GM23248 (cell line): ENCODE results near the gene ZBTB4. TPM values are rescaled to one million over a fixed set of nuclear protein-coding genes. Genes with fewer than 3 reads are reported as not detected.

Experiments
- DNase-seq: peaks from one replicate; pipeline ENCODE4 v3.0.0-alpha.2; 2015
- H2AFZ ChIP-seq: fragments of 200-600 bp; sonication (generic); 2 replicates; pipeline ENCODE4 v1.6.1; 2016; ENCODE audit warnings: antibody characterized with exemption
- H3F3A ChIP-seq: fragments of 200-600 bp; sonication (generic); 2 replicates; pipeline ENCODE4 v1.6.1; 2016; ENCODE audit warnings: mild to moderate bottlenecking, antibody characterized with exemption, mixed run types; ENCODE audit not compliant: insufficient read depth
- H3K27ac ChIP-seq: fragments of 200-600 bp; sonication (generic); 2 replicates; pipeline ENCODE4 v1.5.1; 2016; ENCODE audit warnings: mild to moderate bottlenecking
- H3K27me3 ChIP-seq: fragments of 200-600 bp; sonication (generic); replicated peaks from 2 replicates; pipeline ENCODE4 v1.6.1; 2016; ENCODE audit warnings: mild to moderate bottlenecking; ENCODE audit not compliant: insufficient read depth
- H3K36me3 ChIP-seq: fragments of 200-600 bp; sonication (generic); 2 replicates; pipeline ENCODE4 v1.6.1; 2016; ENCODE audit warnings: low read depth, mild to moderate bottlenecking
- H3K4me1 ChIP-seq: fragments of 200-600 bp; sonication (generic); 2 replicates; pipeline ENCODE4 v1.6.1; 2016; ENCODE audit warnings: mild to moderate bottlenecking; ENCODE audit not compliant: insufficient read depth
- H3K4me2 ChIP-seq: fragments of 200-600 bp; sonication (generic); one replicate; pipeline ENCODE4 v1.6.1; 2016; ENCODE audit warnings: mild to moderate bottlenecking; ENCODE audit not compliant: unreplicated experiment
- H3K4me3 ChIP-seq: fragments of 200-600 bp; sonication (generic); 2 replicates; pipeline ENCODE4 v1.5.1; 2016; ENCODE audit warnings: mild to moderate bottlenecking
- H3K79me2 ChIP-seq: fragments of 200-600 bp; sonication (generic); 2 replicates; pipeline ENCODE4 v1.6.1; 2016; ENCODE audit warnings: mild to moderate bottlenecking; ENCODE audit not compliant: insufficient read depth
- H3K9ac ChIP-seq: fragments of 200-600 bp; sonication (generic); 2 replicates; pipeline ENCODE4 v1.6.1; 2016; ENCODE audit warnings: mild to moderate bottlenecking
- H3K9me2 ChIP-seq: fragments of 200-600 bp; sonication (generic); 2 replicates; pipeline ENCODE4 v1.6.1; 2016; ENCODE audit warnings: mixed run types, mild to moderate bottlenecking, moderate library complexity; ENCODE audit not compliant: insufficient read depth
- H3K9me3 ChIP-seq: fragments of 200-600 bp; sonication (generic); one replicate; pipeline ENCODE4 v1.6.1; 2017; ENCODE audit warnings: low read depth
- H4K20me1 ChIP-seq: fragments of 200-600 bp; sonication (generic); 2 replicates; pipeline ENCODE4 v1.6.0; 2016; ENCODE audit not compliant: insufficient read depth
- EZH2 ChIP-seq: fragments of 200-600 bp; sonication (generic); IDR thresholded peaks from 2 replicates; pipeline ENCODE4 v1.6.1; 2018; ENCODE audit warnings: antibody characterized with exemption, mild to moderate bottlenecking; ENCODE audit not compliant: insufficient read depth, poor library complexity, severe bottlenecking
- EZH2phosphoT487 ChIP-seq: fragments of 200-600 bp; sonication (generic); IDR thresholded peaks from 2 replicates; pipeline ENCODE4 v1.6.1; 2018; ENCODE audit warnings: antibody characterized with exemption, moderate library complexity, mild to moderate bottlenecking, low read depth; ENCODE audit not compliant: insufficient read depth
- WGBS, 2 experiments: methylation state at CpG; one replicate each; pipeline ENCODE4 v1.1.6; 2015 to 2017; ENCODE audit warnings: low lambda C conversion rate in 2 of 2, low coverage in 1 of 2; ENCODE audit errors: missing lambda C conversion rate in 2 of 2; 5-methylcytosine and 5-hydroxymethylcytosine counted together
- in situ Hi-C: fragments of 300-500 bp; cut with MboI; formaldehyde crosslinking; loops from 2 replicates; pipeline ENCODE4 v1.15.0; 2020
- polyA plus RNA-seq: library from polyadenylated mRNA; unstranded; fragments of >200 nt; fragmentation: Nextera tagmentation; extraction: Ambion mirVana; gene quantifications from 2 replicates; pipeline ENCODE4 v1.2.1, GENCODE V29; 2016
- total RNA-seq: library from RNA; depleted of rRNA; stranded (reverse); fragments of >200 nt; shearing (Covaris generic); gene quantifications from 2 replicates; pipeline ENCODE4 v1.2.3, GENCODE V29; 2014

The ZBTB4 gene
- total and polyA plus RNA-seq, 2 experiments from 2014 or later: 17.7 to 32.9 TPM

DNA sequence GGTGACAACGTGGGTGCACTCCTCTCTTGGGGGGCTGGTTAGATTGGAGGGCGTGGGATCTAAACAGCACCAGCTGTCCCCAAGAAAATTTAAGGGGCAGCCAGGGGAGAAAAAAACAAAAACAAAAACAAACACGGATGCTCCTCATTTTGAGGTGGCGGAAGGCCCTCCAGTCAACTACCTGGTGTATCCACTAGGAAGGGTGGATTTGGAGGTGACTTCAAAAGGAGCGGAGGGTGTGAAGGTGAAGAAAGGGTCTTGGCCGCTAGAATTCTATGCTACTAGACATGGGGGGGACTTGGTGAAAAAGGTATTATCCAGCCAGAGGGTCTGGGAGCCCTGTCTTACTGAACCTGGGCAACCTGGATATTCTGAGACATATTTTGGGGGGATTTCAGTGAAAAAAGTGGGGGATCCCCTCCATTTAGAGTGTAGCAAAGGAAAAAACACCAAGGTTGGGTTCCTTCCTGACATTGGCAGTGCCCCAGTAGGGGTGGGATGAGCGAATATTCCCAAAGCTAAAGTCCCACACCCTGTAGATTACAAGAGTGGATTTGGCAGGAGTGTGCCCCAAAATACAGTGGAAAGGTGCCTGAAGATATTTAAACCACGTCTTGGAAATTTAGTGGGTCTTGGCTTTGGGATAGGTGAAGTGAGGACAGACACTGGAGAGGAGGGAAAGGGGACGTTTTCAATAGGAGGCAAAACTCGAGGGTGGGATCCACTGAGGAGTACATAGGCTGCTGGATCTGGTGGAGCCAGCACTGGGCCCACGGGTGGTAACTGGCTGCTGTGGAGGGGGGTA lies 40.6 kb downstream of the ZBTB4 start:
- DNase-seq: no peak
- in situ Hi-C loops: no loop called here
- H3K27ac ChIP-seq: no peak overlapping the region

DNA sequence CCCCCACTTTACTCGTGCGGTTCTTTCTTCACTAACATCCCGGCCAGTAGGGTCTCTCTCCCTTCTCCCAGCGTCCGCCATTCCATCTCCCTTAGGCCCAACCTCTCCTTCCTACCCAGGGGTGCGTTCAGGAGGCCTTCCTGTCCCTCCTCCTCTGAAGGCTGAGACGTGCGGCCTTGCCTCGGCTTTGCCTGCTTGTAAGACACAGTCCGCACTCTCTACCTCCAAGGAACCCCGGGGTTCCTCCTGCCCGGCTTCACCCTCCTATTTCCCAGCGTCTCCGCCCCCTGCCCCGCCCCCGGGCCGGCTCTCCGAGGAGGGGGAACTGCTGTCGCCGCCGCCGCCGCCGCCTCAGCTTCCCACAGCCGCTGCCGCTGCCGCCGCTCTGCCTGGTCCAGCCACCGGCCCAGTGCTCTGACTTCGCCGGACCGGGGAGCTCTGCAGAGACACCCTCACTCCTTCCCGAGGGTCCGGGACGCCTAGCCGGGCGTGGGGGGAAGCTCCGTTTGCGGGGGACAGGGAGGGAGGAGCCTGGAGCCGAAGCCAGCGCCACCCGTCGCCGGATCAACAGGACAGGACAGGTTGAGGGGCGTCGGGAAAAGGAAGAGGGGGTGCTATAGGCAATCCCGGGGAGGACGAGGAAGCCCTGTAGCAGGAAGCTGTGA lies 41.3 kb downstream of the ZBTB4 start:
- peak overlapping the region; percentile 25 for H3K4me2 ChIP-seq
- no peak overlapping the region for H2AFZ ChIP-seq
- H3K9ac ChIP-seq: no peak overlapping the region

More for the DNA sequence above, 40.6 kb downstream of the ZBTB4 start:
- no peaks in the 10 kb centered on the region for H4K20me1 ChIP-seq
- H3K4me2 ChIP-seq: no peak overlapping the region
- no peaks in the 10 kb centered on the region for H3K9me2 ChIP-seq
- no peak overlapping the region for H3K9ac ChIP-seq
- no peak overlapping the region for H2AFZ ChIP-seq
- no peaks in the 10 kb centered on the region for H3K36me3 ChIP-seq
- TF ChIP-seq EZH2: peak; percentile 67
- no peak for TF ChIP-seq EZH2phosphoT487
- 52 to 57% methylated on average over 11 of the region's 11 CpGs for WGBS, 2 experiments
- H3K4me1 ChIP-seq: peaks cover 12% of the 10 kb centered on the region
- H3K9me3 ChIP-seq: no peaks in the 10 kb centered on the region
- H3F3A ChIP-seq: peaks cover 4% of the 10 kb centered on the region; the same call in 1 of the 2 replicates
- no peak overlapping the region for H3K4me3 ChIP-seq
- H3K79me2 ChIP-seq: no peaks in the 10 kb centered on the region
- peaks cover 32% of the 10 kb centered on the region; the same call in 1 of the 2 replicates for H3K27me3 ChIP-seq

DNA sequence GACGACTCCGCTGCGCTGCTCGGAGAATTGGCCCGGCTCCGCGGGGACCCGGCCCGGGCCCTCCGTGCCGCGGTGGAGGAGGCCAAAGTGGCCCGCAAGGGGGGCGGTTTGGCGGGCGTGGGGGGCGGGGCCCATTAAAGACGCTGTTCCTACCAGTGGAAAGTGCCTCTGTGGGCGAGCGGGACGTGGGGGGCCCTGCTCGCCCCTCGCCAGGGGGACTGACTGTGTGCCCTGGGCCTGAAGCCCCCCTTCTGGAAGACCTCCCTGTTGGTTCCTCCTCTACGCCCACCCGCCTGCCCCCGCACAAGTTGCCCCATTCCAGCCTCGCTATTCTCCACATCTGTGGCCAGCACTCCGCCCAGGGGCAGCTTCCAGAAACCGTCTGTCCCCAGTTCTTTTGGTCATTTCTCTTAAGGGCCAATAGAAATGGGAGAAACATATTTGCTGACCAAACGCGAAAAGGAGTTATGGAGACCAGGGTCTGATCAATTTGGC lies 42.0 kb downstream of the ZBTB4 start:
- Histone ChIP-seq H3K4me3 (peak overlapping the region; percentile 79), H4K20me1 (no peaks in the 10 kb centered on the region), H3K9me3 (no peaks in the 10 kb centered on the region), H3K4me1 (peaks cover 11% of the 10 kb centered on the region), H3F3A (no peaks in the 10 kb centered on the region), H3K9me2 (no peaks in the 10 kb centered on the region), H3K4me2 (peak overlapping the region; percentile 48), H3K27ac (no peak overlapping the region), H2AFZ (no peak overlapping the region; the same call in none of the 2 replicates), H3K9ac (no peak overlapping the region), H3K36me3 (no peaks in the 10 kb centered on the region), H3K27me3 (peaks cover 32% of the 10 kb centered on the region; the same call in 1 of the 2 replicates), H3K79me2 (no peaks in the 10 kb centered on the region)
- no peak for TF ChIP-seq EZH2
- TF ChIP-seq EZH2phosphoT487: no peak
- in situ Hi-C loops: no loop called here
- no peak for DNase-seq
- 14 to 19% methylated on average over 17 to 22 of the region's 31 CpGs for WGBS, 2 experiments

More for the DNA sequence above, 41.3 kb downstream of the ZBTB4 start:
- H3K9me3 ChIP-seq: no peaks in the 10 kb centered on the region
- peaks cover 11% of the 10 kb centered on the region for H3K4me1 ChIP-seq
- no peaks in the 10 kb centered on the region for H3K9me2 ChIP-seq
- in situ Hi-C loops: no loop called here
- DNase-seq: peak; percentile 40
- no peaks in the 10 kb centered on the region for H3F3A ChIP-seq
- no peaks in the 10 kb centered on the region for H3K36me3 ChIP-seq
- H3K4me3 ChIP-seq: no peak overlapping the region
- H4K20me1 ChIP-seq: no peaks in the 10 kb centered on the region
- WGBS, 2 experiments: 12 to 20% methylated on average over 25 to 46 of the region's 48 CpGs
- H3K79me2 ChIP-seq: no peaks in the 10 kb centered on the region
- peaks cover 32% of the 10 kb centered on the region; the same call in 1 of the 2 replicates for H3K27me3 ChIP-seq
- H3K27ac ChIP-seq: no peak overlapping the region
- no peak; the same call in 1 of the 2 replicates for TF ChIP-seq EZH2phosphoT487
- no peak for TF ChIP-seq EZH2

- H3K4me3 ChIP-seq: peak overlapping the region; percentile 79
- no peaks in the 10 kb centered on the region for H4K20me1 ChIP-seq
- no peaks in the 10 kb centered on the region for H3K9me2 ChIP-seq
- H3K9ac ChIP-seq: no peak overlapping the region; the same call in 1 of the 2 replicates
- TF ChIP-seq EZH2phosphoT487 (no peak), EZH2 (no peak)
- H3K79me2 ChIP-seq: no peaks in the 10 kb centered on the region
- H3K27me3 ChIP-seq: peaks cover 32% of the 10 kb centered on the region; the same call in 1 of the 2 replicates
- 0 out of 2 replicates have a peak, but pooled peaks cover under 1% of the 10 kb centered on the region for H3F3A ChIP-seq
- no peaks in the 10 kb centered on the region for H3K9me3 ChIP-seq
- 6 to 7% methylated on average over 89 to 90 of the region's 92 CpGs for WGBS, 2 experiments
- in situ Hi-C loops: no loop called here
- no peaks in the 10 kb centered on the region for H3K36me3 ChIP-seq
- H3K27ac ChIP-seq: no peak overlapping the region
- peak overlapping the region; percentile 91 for H2AFZ ChIP-seq
- DNase-seq: peak; percentile 93
- H3K4me1 ChIP-seq: peaks cover 11% of the 10 kb centered on the region
- H3K4me2 ChIP-seq: peak overlapping the region; percentile 99
Measured at GRCh38 chr17:7436556-7437368, 42.7 kb downstream of the ZBTB4 start.
